K562 (cell line): Measurements from ENCODE around the gene ATAD3C. TPM values are rescaled to one million over a fixed set of nuclear protein-coding genes. Genes with fewer than 3 reads are reported as not detected.

ENCODE experiments used
- CREB1 ChIP-seq, 2 experiments: sonication (generic) in 1 of 2; formaldehyde crosslinking in 1 of 2; IDR thresholded peaks; 2 replicates each; pipeline versions ENCODE4 v1.6.1 to v1.8.0; 2012 to 2022; ENCODE audit warnings: inconsistent platforms in 1 of 2, mild to moderate bottlenecking in 1 of 2, missing genetic modification reagents in 1 of 2, moderate library complexity in 1 of 2
- MGA ChIP-seq: fragments of 450-650 bp; IDR thresholded peaks from 2 replicates; pipeline ENCODE4 v1.6.1; 2016; ENCODE audit warnings: mild to moderate bottlenecking, moderate library complexity
- PREB ChIP-seq: sonication (generic); formaldehyde crosslinking; IDR thresholded peaks from 2 replicates; pipeline ENCODE4 v1.8.1; 2023; ENCODE audit warnings: mild to moderate bottlenecking, missing genetic modification reagents
- RERE ChIP-seq: sonication (generic); formaldehyde crosslinking; IDR thresholded peaks from 2 replicates; pipeline ENCODE4 v1.8.0; 2023; ENCODE audit warnings: missing genetic modification reagents, mild to moderate bottlenecking, borderline replicate concordance
- TCF7L2 ChIP-seq: fragments of 150-350 bp; IDR thresholded peaks from 2 replicates; pipeline ENCODE4 v1.6.1; 2016; ENCODE audit warnings: low read depth, mild to moderate bottlenecking, low read length, moderate library complexity
- ZNF12 ChIP-seq: sonication (generic); formaldehyde crosslinking; IDR thresholded peaks from 2 replicates; pipeline ENCODE4 v1.4.0; 2020; ENCODE audit warnings: mild to moderate bottlenecking, missing genetic modification reagents
- polyA plus RNA-seq, 8 experiments: library from polyadenylated mRNA; depleted of rRNA in 4 of 8; stranded (reverse) in 5 of 8; unstranded in 3 of 8; fragments of >200 nt; fragmentation: Nextera tagmentation in 2 of 8; fragmentation: Illumina TruSeq in 1 of 8; extraction: Ambion mirVana in 2 of 8; extraction: Trizol in 1 of 8; gene quantifications; 2 replicates each; pipeline versions ENCODE4 v1.2.1 to v1.2.3, GENCODE V29; 2011 to 2014; ENCODE audit warnings: inconsistent platforms in 1 of 8, missing spikeins in 1 of 8
- total RNA-seq, 7 experiments: library from RNA; depleted of rRNA in 6 of 7; stranded (reverse); fragments of >200 nt in 6 of 7; fragmentation: Illumina TruSeq in 2 of 7; extraction: Trizol in 2 of 7; gene quantifications; 2 replicates each; pipeline versions ENCODE4 v1.2.1 to v1.2.3, GENCODE V29; 2011 to 2021; ENCODE audit warnings: low replicate concordance in 1 of 7

ATAD3C gene
- total and polyA plus RNA-seq, 9 of the 15 experiments (the other 6 are each of a cell fraction or from before 2014, with no cell fraction given): 0.03 to 0.18 TPM; not detected in 7

GRCh38 chr1:1399872-1400575, 49.5 kb upstream of the ATAD3C start (continued):
- TF ChIP-seq RERE (CRISPR knock-in tag) (no peak), ZNF12 (CRISPR knock-in tag) (peak; percentile 51; the same call in 1 of the 2 replicates), TCF7L2 (no peak), CREB1 (IDR thresholded peaks at IDR 0.05) (no peak), CREB1 (CRISPR knock-in tag; IDR thresholded peaks at IDR 0.05) (no peak), PREB (CRISPR knock-in tag) (no peak), MGA (peak; percentile 64)
